ACC112 (cell line): ENCODE measurements around the gene PP2D1.
"Not testable (repeated sequence)": the region's sequence is repeated elsewhere in the genome, so short reads cannot be mapped to it uniquely, and the experiment has no call there.

Source experiments
- H2AFZ ChIP-seq: fragments of 200-600 bp; sonication (generic); one replicate; pipeline ENCODE4 v1.6.0; 2017; ENCODE audit warnings: antibody characterized with exemption, low read length; ENCODE audit not compliant: unreplicated experiment
- H3K27ac ChIP-seq: fragments of 200-600 bp; sonication (generic); 2 replicates; pipeline ENCODE4 v1.5.1; 2014; ENCODE audit warnings: low read depth, mild to moderate bottlenecking, antibody characterized with exemption, low read length, moderate library complexity
- H3K27me3 ChIP-seq: fragments of 200-600 bp; sonication (generic); 2 replicates; pipeline ENCODE4 v1.6.1; 2014; ENCODE audit warnings: mild to moderate bottlenecking, antibody characterized with exemption, low read length, moderate library complexity, mixed read lengths; ENCODE audit not compliant: insufficient read depth
- H3K36me3 ChIP-seq: fragments of 200-600 bp; sonication (generic); 2 replicates; pipeline ENCODE4 v1.6.1; 2016; ENCODE audit warnings: mild to moderate bottlenecking, antibody characterized with exemption, low read length, moderate library complexity, mixed read lengths; ENCODE audit not compliant: insufficient read depth
- H3K4me1 ChIP-seq: fragments of 200-600 bp; sonication (generic); one replicate; pipeline ENCODE4 v1.6.1; 2016; ENCODE audit warnings: low read length, mixed read lengths; ENCODE audit not compliant: insufficient read depth, unreplicated experiment, control insufficient read depth
- H3K4me3 ChIP-seq: fragments of 200-600 bp; sonication (generic); 2 replicates; pipeline ENCODE4 v1.5.1; 2014; ENCODE audit warnings: mild to moderate bottlenecking, low read depth, low read length
- H3K79me2 ChIP-seq: fragments of 200-600 bp; sonication (generic); one replicate; pipeline ENCODE4 v1.6.0; 2016; ENCODE audit warnings: low read length; ENCODE audit not compliant: control insufficient read depth, unreplicated experiment, insufficient read depth

Gene PP2D1

DNA sequence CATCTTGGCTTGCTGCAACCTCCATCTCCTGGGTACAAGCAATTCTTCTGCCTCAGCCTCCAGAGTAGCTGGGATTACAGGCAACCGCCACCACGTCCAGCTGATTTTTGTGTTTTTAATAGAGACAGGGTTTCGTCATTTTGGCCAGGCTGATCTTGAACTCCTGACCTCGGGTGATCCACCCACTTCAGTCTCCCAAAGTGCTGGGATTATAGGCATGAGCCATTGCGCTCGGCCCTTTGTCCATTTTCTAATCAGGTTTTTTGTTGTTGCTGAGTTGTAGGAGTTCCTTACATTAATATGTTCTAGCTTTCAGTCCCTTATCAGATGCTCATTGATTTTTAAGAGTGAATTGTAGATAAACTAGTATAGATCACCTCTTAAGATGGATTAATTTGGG, 44.9 kb downstream of the PP2D1 start:
- Histone ChIP-seq H3K27ac (no peak overlapping the region), H2AFZ (no peak overlapping the region), H3K4me1 (peaks cover 9% of the 10 kb centered on the region), H3K79me2 (peaks cover 87% of the 10 kb centered on the region), H3K36me3 (peaks cover 10% of the 10 kb centered on the region), H3K4me3 (no peak overlapping the region), H3K27me3 (no peaks in the 10 kb centered on the region)

DNA sequence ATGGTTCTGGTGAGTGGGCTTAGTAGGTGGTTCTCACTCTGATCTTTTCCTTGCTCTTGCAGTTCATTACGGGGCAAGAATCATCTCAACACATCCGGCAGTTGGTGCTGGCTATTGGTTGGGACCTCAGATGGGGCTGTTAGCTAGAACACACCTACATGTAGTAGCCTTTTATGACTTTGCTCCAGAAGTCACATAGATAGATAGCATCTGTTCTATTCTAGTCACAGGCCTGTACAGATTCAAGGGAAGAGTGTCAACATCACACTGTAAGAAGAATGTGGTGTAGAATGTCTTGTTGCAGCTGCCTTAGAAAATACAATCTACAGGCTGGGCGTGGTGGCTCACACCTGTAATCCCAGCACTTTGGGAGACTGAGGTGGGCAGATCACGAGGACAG, 50.1 kb downstream of the PP2D1 start:
- no peak overlapping the region for H3K4me3 ChIP-seq
- no peaks in the 10 kb centered on the region for H3K27me3 ChIP-seq
- no peak overlapping the region for H2AFZ ChIP-seq
- H3K36me3 ChIP-seq: peaks cover 22% of the 10 kb centered on the region
- H3K4me1 ChIP-seq: no peaks in the 10 kb centered on the region
- H3K27ac ChIP-seq: no peak overlapping the region
- peaks cover 90% of the 10 kb centered on the region for H3K79me2 ChIP-seq

GRCh38 chr3:19960696-19961095, 51.4 kb downstream of the PP2D1 start:
- no peaks in the 10 kb centered on the region for H3K27me3 ChIP-seq
- peaks cover 28% of the 10 kb centered on the region for H3K36me3 ChIP-seq
- no peaks in the 10 kb centered on the region for H3K4me1 ChIP-seq
- no peak overlapping the region for H3K27ac ChIP-seq
- no peak overlapping the region for H3K4me3 ChIP-seq
- peaks cover 89% of the 10 kb centered on the region for H3K79me2 ChIP-seq
- H2AFZ ChIP-seq: no peak overlapping the region

DNA sequence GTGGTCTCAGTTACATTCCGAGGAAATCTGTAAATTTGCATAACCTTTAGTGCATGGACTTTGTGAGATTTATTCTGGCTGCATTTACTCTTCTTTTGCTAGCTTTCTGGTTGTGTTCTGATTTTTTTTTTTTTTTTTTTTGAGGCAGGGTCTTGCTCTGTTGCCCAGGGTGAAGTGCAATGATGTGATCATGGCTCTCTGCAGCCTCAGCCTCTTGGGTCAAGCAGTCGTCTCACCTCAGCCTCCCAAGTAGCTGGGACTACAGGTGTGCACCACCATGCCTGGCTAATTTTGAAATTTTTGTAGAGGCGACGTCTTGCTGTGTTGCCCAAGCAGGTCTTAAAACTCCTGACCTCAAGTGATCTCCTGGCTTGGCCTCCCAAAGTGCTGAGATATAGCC, 52.6 kb downstream of the PP2D1 start:
- peaks cover 33% of the 10 kb centered on the region for H3K36me3 ChIP-seq
- no peaks in the 10 kb centered on the region for H3K27me3 ChIP-seq
- H3K27ac ChIP-seq: no peak overlapping the region
- H3K79me2 ChIP-seq: peaks cover 90% of the 10 kb centered on the region
- H3K4me1 ChIP-seq: no peaks in the 10 kb centered on the region
- H3K4me3 ChIP-seq: no peak overlapping the region
- H2AFZ ChIP-seq: no peak overlapping the region

DNA sequence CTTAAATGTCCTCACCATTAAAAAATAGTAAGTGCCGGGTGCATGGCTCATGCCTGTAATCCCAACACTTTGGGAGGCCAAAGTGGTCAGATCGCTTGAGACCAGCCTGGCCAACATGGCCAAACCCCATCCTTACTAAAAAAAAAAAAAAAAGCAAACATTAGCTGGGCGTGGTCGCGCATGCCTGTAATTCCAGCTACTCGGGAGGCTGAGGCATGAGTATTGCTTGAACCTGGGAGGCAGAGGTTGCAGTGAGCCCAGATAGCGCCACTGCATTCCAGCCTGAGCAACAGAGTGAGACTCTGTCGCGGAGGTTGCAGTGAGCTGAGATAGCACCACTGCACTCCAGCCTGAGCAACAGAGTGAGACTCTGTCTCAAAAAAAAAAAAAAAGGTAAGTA, 54.7 kb downstream of the PP2D1 start:
- not testable (repeated sequence) for H3K27me3 ChIP-seq, H3K4me1 ChIP-seq, H3K27ac ChIP-seq, H3K4me3 ChIP-seq, H2AFZ ChIP-seq
- H3K36me3 ChIP-seq: peaks cover 40% of the 10 kb centered on the region
- peaks cover 90% of the 10 kb centered on the region for H3K79me2 ChIP-seq

- Histone ChIP-seq H3K4me1 (no peaks in the 10 kb centered on the region), H3K4me3 (no peak overlapping the region), H3K27ac (no peak overlapping the region), H2AFZ (no peak overlapping the region), H3K27me3 (no peaks in the 10 kb centered on the region), H3K79me2 (peaks cover 90% of the 10 kb centered on the region), H3K36me3 (peaks cover 36% of the 10 kb centered on the region)
Observed at GRCh38 chr3:19954676-19955075, 57.4 kb downstream of the PP2D1 start.

DNA sequence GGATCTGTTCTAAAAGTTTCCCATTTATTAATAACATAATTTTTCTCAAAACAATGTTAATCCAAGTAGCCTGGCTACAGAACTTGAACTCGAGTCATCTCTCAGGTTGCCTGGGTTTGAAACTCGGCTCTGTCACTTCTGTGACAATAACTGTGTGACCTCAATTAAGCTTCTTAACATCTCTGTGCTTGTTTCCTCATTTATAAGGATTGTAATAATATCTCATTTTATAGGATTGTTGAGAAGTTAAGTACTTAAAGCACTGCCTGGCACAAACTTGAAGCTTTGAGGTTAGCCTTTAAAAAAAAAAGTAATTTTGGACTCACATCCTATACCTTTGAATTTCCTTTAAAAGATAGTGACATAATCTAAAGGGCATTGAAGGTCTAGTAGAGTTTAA, 61.7 kb downstream of the PP2D1 start:
- Histone ChIP-seq H3K4me3 (no peak overlapping the region), H3K79me2 (peaks cover 81% of the 10 kb centered on the region), H3K4me1 (peaks cover 5% of the 10 kb centered on the region), H3K36me3 (peaks cover 24% of the 10 kb centered on the region), H3K27me3 (no peaks in the 10 kb centered on the region), H3K27ac (no peak overlapping the region), H2AFZ (no peak overlapping the region)

- H3K4me1 ChIP-seq: peaks cover 5% of the 10 kb centered on the region
- H3K36me3 ChIP-seq: peaks cover 15% of the 10 kb centered on the region
- peaks cover 60% of the 10 kb centered on the region for H3K79me2 ChIP-seq
- H3K27ac ChIP-seq: peak overlapping the region; percentile 94
- H3K4me3 ChIP-seq: peak overlapping the region; percentile 99
- H3K27me3 ChIP-seq: no peaks in the 10 kb centered on the region
- no peak overlapping the region for H2AFZ ChIP-seq
Observed at GRCh38 chr3:19948226-19948591, 63.9 kb downstream of the PP2D1 start.

DNA sequence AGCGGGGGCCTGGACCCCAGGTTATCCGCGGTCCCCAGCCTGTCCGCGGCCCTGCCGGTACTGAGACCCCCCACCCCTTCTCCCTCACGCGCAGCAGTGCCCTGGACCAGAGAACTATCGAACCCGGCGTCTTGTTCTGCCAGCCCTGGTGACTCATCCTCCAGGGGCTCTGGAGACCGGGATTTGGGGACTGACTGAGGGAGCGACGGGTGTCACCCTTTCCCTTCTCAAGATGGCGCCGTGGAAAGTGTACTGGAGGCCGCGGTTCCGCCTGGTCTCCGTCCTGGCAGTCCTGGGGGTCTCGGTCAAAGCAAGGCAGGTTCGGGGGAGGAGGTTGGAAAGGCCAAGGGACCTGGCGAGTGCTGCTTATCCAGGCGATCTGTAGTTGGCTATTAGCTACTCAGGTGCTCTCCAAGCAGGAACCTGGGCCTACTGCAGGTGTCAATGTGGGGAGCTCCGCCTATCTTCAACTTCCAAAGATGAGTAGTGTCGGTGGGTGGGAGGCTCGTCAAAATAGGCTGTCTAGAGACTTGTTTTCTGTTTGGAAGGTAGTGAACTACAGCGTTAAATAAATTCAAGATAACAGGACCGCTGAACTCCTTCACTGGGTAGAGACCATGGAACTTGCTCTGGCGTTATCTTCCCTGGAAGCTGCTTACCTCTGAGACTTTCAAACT, 64.4 kb downstream of the PP2D1 start:
- Histone ChIP-seq H3K4me3 (peak overlapping the region; percentile 99), H2AFZ (peak overlapping the region; percentile 86), H3K27ac (peak overlapping the region; percentile 94), H3K79me2 (peaks cover 55% of the 10 kb centered on the region), H3K27me3 (no peaks in the 10 kb centered on the region), H3K4me1 (peaks cover 5% of the 10 kb centered on the region), H3K36me3 (peaks cover 12% of the 10 kb centered on the region)

GRCh38 chr3:19946832-19947548, 65.1 kb downstream of the PP2D1 start, which contains the start of gene RAB5A:
Gene RAB5A, plus strand, starts transcription at chr3:19947097. Its CDS starts 3,802 bp downstream, at chr3:19950899.
- Histone ChIP-seq H3K4me3 (peak within 1 kb of the TSS; percentile 99), H2AFZ (peak within 1 kb of the TSS; percentile 89), H3K79me2 (peaks cover 48% of the 10 kb centered on the region), H3K4me1 (peaks cover 5% of the 10 kb centered on the region), H3K27me3 (no peaks in the 10 kb centered on the region), H3K27ac (peak within 1 kb of the TSS; percentile 94), H3K36me3 (peaks cover 12% of the 10 kb centered on the region)
